Lower leg skin (tissue), 3 donors: ENCODE measurements around the gene ACTL8.

Experiments used
- CTCF ChIP-seq, 3 donors: fragments of 450-650 bp; IDR thresholded peaks; one replicate each; pipeline ENCODE4 v1.5.1; 2016; ENCODE audit warnings: antibody characterized with exemption in 3 of 3, mild to moderate bottlenecking in 3 of 3, moderate library complexity in 2 of 3
- POLR2A ChIP-seq, 2 donors: fragments of 450-650 bp; IDR thresholded peaks; one replicate each; pipeline ENCODE4 v1.6.1; 2016 to 2017; ENCODE audit warnings: antibody characterized with exemption in 2 of 2, mild to moderate bottlenecking in 1 of 2, moderate library complexity in 1 of 2

DNA sequence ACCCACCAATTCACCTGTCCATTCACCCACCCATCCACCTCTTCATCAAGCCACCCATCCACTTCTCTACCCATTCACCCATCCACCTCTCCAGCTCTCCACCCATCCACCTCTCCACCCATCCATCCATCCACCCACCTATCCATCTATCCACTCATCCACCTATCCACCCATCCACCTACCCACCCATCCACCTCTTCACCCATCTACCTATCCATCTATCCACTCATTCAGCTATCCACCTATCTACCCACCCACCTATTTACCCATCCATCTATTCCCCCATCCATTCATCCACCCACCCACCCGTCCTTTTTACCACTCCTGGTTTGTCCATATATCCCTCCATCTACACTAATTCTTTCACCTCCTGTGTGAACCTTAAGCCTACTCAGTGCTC, 105.7 kb downstream of the ACTL8 start:
- TF ChIP-seq CTCF (IDR thresholded peaks at IDR 0.05) (no peak), POLR2A (IDR thresholded peaks at IDR 0.05) (no peak)
